Adrenal gland (tissue), 5 donors: ENCODE measurements around the gene STK24.

Source experiments
- CTCF ChIP-seq, 6 experiments: fragments of 450-650 bp in 4 of 6; fragments of 200-600 bp in 2 of 6; sonication (generic) in 1 of 6; IDR thresholded peaks; 1 replicate in 5 of 6; 2 replicates in 1 of 6; pipeline versions ENCODE4 v1.5.1 to v1.8.0; 2016 to 2021; ENCODE audit warnings: antibody characterized with exemption in 6 of 6, mild to moderate bottlenecking in 2 of 6, moderate library complexity in 1 of 6
- POLR2A ChIP-seq, 2 donors: fragments of 450-650 bp; IDR thresholded peaks; one replicate each; pipeline ENCODE4 v1.6.1; 2017; ENCODE audit warnings: antibody characterized with exemption in 2 of 2, mild to moderate bottlenecking in 2 of 2, moderate library complexity in 1 of 2
- donor health status: DM: no; HTN: no; CAD: no.

GRCh38 chr13:98429531-98429930 lies 147.4 kb downstream of the STK24 start:
- TF ChIP-seq POLR2A (IDR thresholded peaks at IDR 0.05) (no peak), CTCF (IDR thresholded peaks at IDR 0.05) (no peak)
